Astrocyte (in vitro differentiated cells and primary cell): ENCODE measurements around the gene CTIF. TPM values are rescaled to one million over a fixed set of nuclear protein-coding genes. Genes with fewer than 3 reads are reported as not detected.
A peak's percentile ranks its signal among the peaks of the same experiment; 100 is the strongest.

Experiments used
- DNase-seq: peaks from one replicate; pipeline ENCODE4 v3.0.0-alpha.2; 2010; ENCODE audit warnings: low read depth
- FAIRE-seq: peaks from 2 replicates; lab custom pipeline; 2011; peaks lifted over from hg19 to GRCh38; lab: Jason Lieb, UNC
- H2AFZ ChIP-seq: 2 replicates; pipeline ENCODE4 v1.6.0; 2012; ENCODE audit warnings: low read depth, low read length, inconsistent platforms
- H3K27ac ChIP-seq: 2 replicates; pipeline ENCODE4 v1.5.1; 2011; ENCODE audit warnings: low read depth, low read length, inconsistent platforms
- H3K27me3 ChIP-seq: 2 replicates; pipeline ENCODE4 v1.6.0; 2011; ENCODE audit warnings: low read length, inconsistent platforms; ENCODE audit not compliant: insufficient read depth
- H3K36me3 ChIP-seq: 2 replicates; pipeline ENCODE4 v1.5.1; 2011; ENCODE audit warnings: low read length, inconsistent platforms; ENCODE audit not compliant: insufficient read depth
- H3K4me1 ChIP-seq: 2 replicates; pipeline ENCODE4 v1.5.1; 2011; ENCODE audit warnings: low read length, inconsistent platforms; ENCODE audit not compliant: insufficient read depth
- H3K4me2 ChIP-seq: 2 replicates; pipeline ENCODE4 v1.6.0; 2012; ENCODE audit warnings: low read length, inconsistent platforms
- H3K4me3 ChIP-seq: 2 replicates; pipeline ENCODE4 v1.5.1; 2011; ENCODE audit warnings: low read depth, mild to moderate bottlenecking, low read length, inconsistent platforms; ENCODE audit not compliant: insufficient read depth
- H3K79me2 ChIP-seq: 2 replicates; pipeline ENCODE4 v1.6.0; 2012; ENCODE audit warnings: mild to moderate bottlenecking, low read length, inconsistent platforms; ENCODE audit not compliant: insufficient read depth
- H3K9ac ChIP-seq: 2 replicates; pipeline ENCODE4 v1.6.0; 2012; ENCODE audit warnings: mild to moderate bottlenecking, low read length, inconsistent platforms
- H3K9me3 ChIP-seq: 2 replicates; pipeline ENCODE4 v1.5.1; 2012; ENCODE audit warnings: low read depth, mild to moderate bottlenecking, low read length, inconsistent platforms; ENCODE audit not compliant: insufficient read depth
- H4K20me1 ChIP-seq: 2 replicates; pipeline ENCODE4 v1.6.0; 2012; ENCODE audit warnings: low read length, inconsistent platforms; ENCODE audit not compliant: insufficient read depth
- H3K27ac Mint-ChIP-seq: one replicate; pipeline ENCODE4 v1.8.0; 2021; ENCODE audit warnings: mild to moderate bottlenecking, mixed read lengths; ENCODE audit not compliant: unreplicated experiment
- H3K27me3 Mint-ChIP-seq: one replicate; pipeline ENCODE4 v1.8.0; 2021; ENCODE audit warnings: low read depth, mixed read lengths; ENCODE audit not compliant: unreplicated experiment
- H3K36me3 Mint-ChIP-seq: one replicate; pipeline ENCODE4 v1.8.0; 2021; ENCODE audit warnings: low read depth, mixed read lengths; ENCODE audit not compliant: unreplicated experiment
- H3K4me1 Mint-ChIP-seq: one replicate; pipeline ENCODE4 v1.8.0; 2021; ENCODE audit warnings: low read depth, mixed read lengths; ENCODE audit not compliant: unreplicated experiment
- H3K4me3 Mint-ChIP-seq: one replicate; pipeline ENCODE4 v1.8.0; 2021; ENCODE audit warnings: mild to moderate bottlenecking, moderate library complexity, mixed read lengths; ENCODE audit not compliant: unreplicated experiment
- H3K9me3 Mint-ChIP-seq: one replicate; pipeline ENCODE4 v1.8.0; 2021; ENCODE audit warnings: mild to moderate bottlenecking, mixed read lengths; ENCODE audit not compliant: unreplicated experiment
- EZH2 ChIP-seq: IDR thresholded peaks from 2 replicates; pipeline ENCODE4 v1.6.1; 2012; ENCODE audit warnings: mild to moderate bottlenecking, low read length, inconsistent platforms; ENCODE audit not compliant: insufficient read depth
- total RNA-seq: library from RNA; stranded (reverse); gene quantifications from 2 replicates; pipeline ENCODE4 v1.2.1, GENCODE V29; 2021
- TF ChIP-seq, protein P1 (sequence below): IDR thresholded peaks from 2 replicates; pipeline ENCODE4 v1.5.1; 2011; ENCODE audit warnings: low read depth, mild to moderate bottlenecking, inconsistent platforms, low read length, moderate library complexity; ENCODE audit not compliant: insufficient read depth

The CTIF gene
- total RNA-seq, 1 donor from 2014 or later, result 101 TPM

DNA sequence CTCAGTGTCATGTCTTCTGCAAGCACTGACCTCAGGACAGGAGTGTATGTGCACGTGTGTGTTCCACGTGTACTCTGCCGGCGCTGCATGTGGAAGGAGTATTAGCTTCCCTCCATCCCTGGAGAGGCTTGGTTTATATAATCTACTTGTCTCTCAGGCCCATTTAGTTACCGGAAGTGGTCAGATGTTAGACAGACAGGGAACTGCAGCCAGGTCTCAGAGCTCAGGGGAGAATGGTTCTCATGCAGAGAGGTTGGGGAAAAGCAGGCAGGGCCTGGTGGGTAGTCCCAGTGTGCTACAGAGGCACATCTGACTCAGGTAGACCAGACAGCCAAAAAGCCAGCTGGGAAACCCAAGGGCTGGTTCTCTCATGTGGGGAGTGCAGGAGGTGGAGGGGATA is 167.9 kb downstream of the CTIF start:
- no peak for FAIRE-seq
- DNase-seq, result no peak
- Mint-ChIP-seq H3K27ac (no peak overlapping the region), H3K4me1 (peaks cover 16% of the 10 kb centered on the region), H3K9me3 (no peaks in the 10 kb centered on the region), H3K27me3 (no peaks in the 10 kb centered on the region), H3K36me3 (peaks cover 18% of the 10 kb centered on the region), H3K4me3 (no peak overlapping the region)
- H2AFZ ChIP-seq, result no peak overlapping the region
- H3K4me3 ChIP-seq, result no peak overlapping the region
- H3K79me2 ChIP-seq, result peaks cover 5% of the 10 kb centered on the region
- H3K36me3 ChIP-seq, result no peaks in the 10 kb centered on the region
- H3K4me1 ChIP-seq, result peaks cover 4% of the 10 kb centered on the region
- TF ChIP-seq, protein P1, sequence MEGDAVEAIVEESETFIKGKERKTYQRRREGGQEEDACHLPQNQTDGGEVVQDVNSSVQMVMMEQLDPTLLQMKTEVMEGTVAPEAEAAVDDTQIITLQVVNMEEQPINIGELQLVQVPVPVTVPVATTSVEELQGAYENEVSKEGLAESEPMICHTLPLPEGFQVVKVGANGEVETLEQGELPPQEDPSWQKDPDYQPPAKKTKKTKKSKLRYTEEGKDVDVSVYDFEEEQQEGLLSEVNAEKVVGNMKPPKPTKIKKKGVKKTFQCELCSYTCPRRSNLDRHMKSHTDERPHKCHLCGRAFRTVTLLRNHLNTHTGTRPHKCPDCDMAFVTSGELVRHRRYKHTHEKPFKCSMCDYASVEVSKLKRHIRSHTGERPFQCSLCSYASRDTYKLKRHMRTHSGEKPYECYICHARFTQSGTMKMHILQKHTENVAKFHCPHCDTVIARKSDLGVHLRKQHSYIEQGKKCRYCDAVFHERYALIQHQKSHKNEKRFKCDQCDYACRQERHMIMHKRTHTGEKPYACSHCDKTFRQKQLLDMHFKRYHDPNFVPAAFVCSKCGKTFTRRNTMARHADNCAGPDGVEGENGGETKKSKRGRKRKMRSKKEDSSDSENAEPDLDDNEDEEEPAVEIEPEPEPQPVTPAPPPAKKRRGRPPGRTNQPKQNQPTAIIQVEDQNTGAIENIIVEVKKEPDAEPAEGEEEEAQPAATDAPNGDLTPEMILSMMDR, result no peak
- no peak for TF ChIP-seq EZH2
- H4K20me1 ChIP-seq, result peaks cover 68% of the 10 kb centered on the region
- no peaks in the 10 kb centered on the region for H3K27me3 ChIP-seq
- no peak overlapping the region for H3K9ac ChIP-seq
- no peak overlapping the region for H3K27ac ChIP-seq
- H3K9me3 ChIP-seq, result no peaks in the 10 kb centered on the region
- H3K4me2 ChIP-seq, result no peak overlapping the region

DNA sequence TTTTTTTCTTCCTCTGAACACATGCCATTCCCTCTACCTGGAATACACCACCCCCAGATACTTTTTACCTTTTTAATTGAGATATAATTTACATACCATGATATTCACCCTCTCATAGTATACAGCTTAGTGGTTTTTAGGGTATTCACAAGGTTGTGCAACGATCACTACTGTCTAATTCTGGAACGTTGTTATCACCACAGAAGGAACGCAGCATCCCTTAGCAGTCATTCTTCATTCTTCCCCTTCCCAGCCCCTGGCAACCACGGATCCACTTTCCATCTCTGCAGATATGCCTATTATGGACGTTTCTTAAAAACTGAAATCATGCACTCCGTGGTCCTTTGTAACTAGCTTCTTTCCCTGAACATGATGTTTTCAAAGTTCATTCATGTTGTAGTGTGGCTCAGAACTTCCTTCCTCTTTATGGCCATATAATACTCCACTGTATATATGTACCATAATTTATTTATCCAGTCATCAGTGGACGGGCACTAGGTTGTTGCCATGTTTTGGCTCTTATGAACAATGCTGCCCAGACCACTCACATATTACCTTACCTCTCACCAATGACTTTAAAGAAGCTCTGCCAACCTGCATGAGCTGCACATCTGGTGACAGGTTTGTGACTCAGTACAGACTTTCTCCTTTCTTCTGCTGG is 168.9 kb downstream of the CTIF start:
- Histone ChIP-seq H4K20me1 (peaks cover 66% of the 10 kb centered on the region), H3K27ac (no peak overlapping the region), H3K9ac (no peak overlapping the region), H3K79me2 (peaks cover 6% of the 10 kb centered on the region), H3K4me1 (peaks cover 7% of the 10 kb centered on the region), H3K9me3 (no peaks in the 10 kb centered on the region), H3K4me3 (no peak overlapping the region), H2AFZ (no peak overlapping the region), H3K4me2 (no peak overlapping the region), H3K27me3 (no peaks in the 10 kb centered on the region), H3K36me3 (no peaks in the 10 kb centered on the region)
- DNase-seq (no peak), FAIRE-seq (no peak)
- TF ChIP-seq, protein P1, result no peak
- TF ChIP-seq EZH2, result no peak
- Mint-ChIP-seq H3K4me3 (no peak overlapping the region), H3K27me3 (no peaks in the 10 kb centered on the region), H3K4me1 (peaks cover 13% of the 10 kb centered on the region), H3K36me3 (peaks cover 19% of the 10 kb centered on the region), H3K9me3 (no peaks in the 10 kb centered on the region), H3K27ac (no peak overlapping the region)

DNA sequence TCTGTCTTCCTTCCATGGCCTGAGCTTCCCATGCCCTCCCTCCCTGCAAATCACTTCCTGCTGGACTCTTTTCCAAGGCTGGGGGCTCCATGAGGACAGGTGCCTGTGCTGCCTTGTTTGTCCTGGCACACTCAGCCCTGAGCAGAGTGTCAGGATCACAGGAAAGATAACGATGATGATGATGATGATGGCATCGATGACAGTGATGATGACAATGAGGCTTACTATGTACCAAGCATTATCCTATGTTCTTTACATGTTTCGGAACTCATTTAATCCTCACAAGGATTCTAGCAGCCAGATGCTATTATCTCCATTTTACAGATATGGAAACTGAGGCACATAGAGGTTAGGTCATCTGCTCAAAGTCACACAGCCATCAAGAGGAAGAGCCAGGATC is 170.0 kb downstream of the CTIF start:
- peak; percentile 32 for FAIRE-seq
- Histone ChIP-seq H2AFZ (no peak overlapping the region), H3K79me2 (peaks cover 5% of the 10 kb centered on the region), H3K4me1 (peaks cover 7% of the 10 kb centered on the region), H3K27ac (no peak overlapping the region), H3K36me3 (no peaks in the 10 kb centered on the region), H4K20me1 (peaks cover 61% of the 10 kb centered on the region), H3K27me3 (no peaks in the 10 kb centered on the region), H3K9ac (no peak overlapping the region), H3K9me3 (no peaks in the 10 kb centered on the region), H3K4me3 (no peak overlapping the region), H3K4me2 (no peak overlapping the region)
- H3K9me3 Mint-ChIP-seq, result no peaks in the 10 kb centered on the region
- H3K4me3 Mint-ChIP-seq, result no peak overlapping the region
- H3K27me3 Mint-ChIP-seq, result peaks cover 2% of the 10 kb centered on the region
- peaks cover 6% of the 10 kb centered on the region for H3K4me1 Mint-ChIP-seq
- no peak for DNase-seq
- no peak overlapping the region for H3K27ac Mint-ChIP-seq
- no peak for TF ChIP-seq EZH2
- TF ChIP-seq, protein P1, result no peak
- peaks cover 25% of the 10 kb centered on the region for H3K36me3 Mint-ChIP-seq
